GM21423 (cell line): Measurements from ENCODE around the gene PANK3.

Source experiments
- ATAC-seq: cut with Tn5 transposase; IDR thresholded peaks from one replicate; pipeline ENCODE4 v1.9.1; 2021; ENCODE audit warnings: mild to moderate bottlenecking, moderate library complexity; ENCODE audit not compliant: unreplicated experiment

PANK3 gene

GRCh38 chr5:168578538-168579487, at the start of gene PANK3:
Gene PANK3 (minus strand): TSS chr5:168579368. CDS start chr5:168579283, 85 bp downstream.
- peak; percentile 54 for ATAC-seq

GRCh38 chr5:168624850-168625364, 45.7 kb upstream of the PANK3 start:
- no peak for ATAC-seq

DNA sequence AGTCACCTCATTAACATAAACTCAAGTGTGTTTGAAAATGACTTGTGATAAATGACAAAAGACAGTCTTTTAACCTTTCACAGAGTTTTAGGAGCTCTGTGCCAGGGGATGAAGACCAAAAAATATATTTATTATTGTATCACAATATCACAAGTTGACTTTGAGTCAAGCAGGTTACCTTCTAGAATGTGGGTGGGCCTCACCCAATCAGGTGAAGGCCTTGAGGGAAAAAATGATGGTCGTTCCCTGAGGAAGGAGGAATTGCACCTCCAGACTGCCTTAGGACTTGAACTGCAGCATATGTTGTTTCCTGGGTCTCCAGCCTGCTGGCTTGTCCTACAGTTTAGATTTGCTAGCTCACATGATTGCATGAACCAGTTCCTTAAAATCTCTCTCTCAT, 41.6 kb upstream of the PANK3 start:
- ATAC-seq = no peak

DNA sequence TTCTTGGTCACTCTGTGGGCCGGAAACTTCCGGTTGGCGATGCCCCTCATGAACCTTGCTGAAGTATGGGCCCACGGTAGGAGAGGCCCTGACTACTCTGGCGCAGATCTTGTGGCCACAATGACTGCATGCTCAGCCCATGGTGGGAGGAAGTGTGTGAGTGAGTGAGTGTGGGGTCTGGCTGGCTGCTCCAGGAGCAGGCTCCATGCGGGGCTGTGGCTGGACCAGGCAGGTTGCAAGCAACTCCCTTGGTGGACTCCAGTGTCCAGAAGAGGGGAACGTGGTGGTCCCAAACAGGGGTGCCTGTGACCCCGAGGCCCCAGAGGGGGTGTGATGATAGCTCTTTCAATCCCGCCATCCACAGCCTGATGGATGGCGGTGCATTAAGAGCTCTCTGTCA, 35.5 kb upstream of the PANK3 start:
- ATAC-seq = no peak

- no peak for ATAC-seq
Measured at GRCh38 chr5:168613996-168614395, 34.8 kb upstream of the PANK3 start.

DNA sequence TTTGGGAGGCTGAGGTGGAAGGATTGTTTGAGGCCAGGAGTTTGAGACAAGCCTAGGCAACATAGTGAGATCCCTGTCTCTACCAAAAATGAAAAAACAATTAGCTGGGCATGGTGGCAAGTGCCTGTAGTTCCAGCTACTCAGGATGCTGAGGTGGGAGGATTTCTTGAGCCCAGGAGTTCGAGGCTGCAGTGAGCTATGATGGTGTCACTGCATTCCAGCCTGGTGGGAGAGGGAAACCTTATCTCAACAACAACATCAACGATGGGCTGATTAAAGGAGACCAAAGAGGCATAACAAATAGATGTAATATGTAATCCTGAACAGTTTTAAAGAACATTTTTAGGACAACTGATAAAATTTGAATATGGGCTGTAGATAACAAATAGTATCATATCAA, 34.2 kb upstream of the PANK3 start:
- no peak for ATAC-seq

DNA sequence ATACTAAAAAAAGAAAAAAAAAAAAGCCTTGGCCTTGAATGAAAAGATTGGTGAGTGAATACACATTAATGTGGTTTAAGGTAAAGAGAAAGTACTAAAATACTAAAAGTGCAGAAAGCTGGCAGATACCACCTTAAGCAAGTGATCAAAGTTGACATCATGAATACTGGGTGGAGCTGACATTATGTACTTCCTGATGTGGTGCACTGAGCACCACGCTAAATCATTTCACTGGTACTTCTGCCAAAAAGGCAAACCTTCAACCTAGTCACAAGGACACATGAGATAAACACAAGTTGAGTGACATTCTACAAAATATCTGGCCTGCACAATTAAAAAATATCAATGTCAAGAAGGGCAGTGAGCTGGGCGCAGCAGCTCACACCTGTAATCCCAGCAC, 33.8 kb upstream of the PANK3 start:
- no peak for ATAC-seq

GRCh38 chr5:168612123-168612522, 33.0 kb upstream of the PANK3 start:
- ATAC-seq = no peak

- no peak for ATAC-seq
Measured at GRCh38 chr5:168611165-168611564, 32.0 kb upstream of the PANK3 start.

- no peak for ATAC-seq
Measured at GRCh38 chr5:168609806-168610482, 30.8 kb upstream of the PANK3 start.

GRCh38 chr5:168608821-168609220, 29.7 kb upstream of the PANK3 start:
- no peak for ATAC-seq

GRCh38 chr5:168608386-168608785, 29.2 kb upstream of the PANK3 start:
- ATAC-seq = no peak

GRCh38 chr5:168607946-168608345, 28.8 kb upstream of the PANK3 start:
- ATAC-seq = peak; percentile 83

DNA sequence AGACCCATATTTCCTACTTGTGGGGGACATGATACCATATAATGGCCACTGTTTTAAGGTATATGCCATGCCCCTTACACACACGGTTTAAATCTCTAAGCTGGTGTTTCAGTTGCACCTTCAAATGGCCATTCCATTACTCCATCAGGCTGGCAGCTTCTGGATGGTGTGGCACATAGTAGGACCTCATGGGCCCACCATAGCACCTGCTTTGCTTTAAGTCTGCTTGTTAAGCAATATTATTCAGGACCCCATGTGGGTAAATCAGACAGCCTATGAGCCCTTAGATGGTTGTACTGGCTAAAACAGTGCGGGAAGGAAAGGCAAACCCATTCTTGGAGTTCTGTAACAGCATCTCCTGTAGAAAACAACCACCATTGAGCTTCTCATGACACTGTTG, 27.4 kb upstream of the PANK3 start:
- no peak for ATAC-seq

DNA sequence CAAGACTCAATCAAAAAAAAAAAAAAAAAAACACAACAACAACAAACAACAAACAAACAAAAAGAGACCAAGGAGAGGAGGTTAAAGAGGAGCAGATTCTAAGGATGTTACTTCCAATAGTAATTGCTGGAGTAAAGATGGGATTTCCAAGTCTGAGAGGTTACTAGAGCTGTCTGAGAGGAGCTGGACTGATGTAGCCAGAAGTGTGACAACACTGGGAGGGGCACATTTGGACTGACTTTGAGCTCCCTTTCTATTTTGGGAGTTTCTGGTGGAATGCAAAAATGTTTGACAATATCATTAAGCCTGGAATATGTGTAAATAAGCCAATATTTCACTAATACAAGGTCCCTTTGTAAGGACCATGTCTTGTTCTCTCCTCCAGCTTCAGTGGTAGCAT, 25.3 kb upstream of the PANK3 start:
- ATAC-seq = no peak

- ATAC-seq = no peak
Measured at GRCh38 chr5:168603746-168604145, 24.6 kb upstream of the PANK3 start.

- ATAC-seq = no peak
Measured at GRCh38 chr5:168602517-168602916, 23.3 kb upstream of the PANK3 start.

DNA sequence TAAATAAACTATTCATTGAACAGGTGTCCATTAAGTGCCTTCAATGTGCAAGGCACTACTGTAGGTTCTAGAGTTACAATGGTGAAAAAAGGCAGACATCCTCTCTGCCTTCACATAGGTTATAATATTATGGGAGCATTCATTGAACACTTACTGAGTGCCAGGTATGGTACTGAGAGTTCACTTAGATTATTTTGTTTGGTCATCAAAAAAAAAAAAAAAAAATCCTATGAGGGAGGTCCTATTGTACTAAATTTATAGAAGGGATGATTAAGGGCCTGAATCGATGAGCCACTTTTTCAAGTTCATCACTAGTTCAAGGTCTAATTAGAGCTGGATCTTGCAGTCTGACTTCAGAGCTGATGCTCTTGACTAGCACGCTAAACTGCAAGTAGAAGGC, 22.8 kb upstream of the PANK3 start:
- no peak for ATAC-seq

DNA sequence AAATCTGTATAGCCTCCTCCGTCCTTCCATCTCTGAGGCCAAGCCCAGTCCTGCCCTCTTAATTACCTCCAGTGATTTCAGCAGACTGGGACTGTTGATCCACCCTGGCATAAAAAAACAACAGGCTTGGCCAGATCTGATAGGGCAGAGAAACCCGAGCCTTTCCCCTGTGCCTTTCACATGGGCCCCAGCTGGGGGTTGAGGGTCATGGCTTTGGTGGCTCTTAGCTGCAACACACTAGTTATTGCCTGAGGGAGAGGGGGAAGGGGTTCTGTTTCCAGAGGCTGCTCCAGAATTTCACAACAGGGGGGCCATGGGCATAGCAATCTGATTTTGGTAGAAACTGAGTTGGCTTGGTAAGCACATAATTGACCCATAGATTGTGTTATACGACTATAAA, 21.2 kb upstream of the PANK3 start:
- no peak for ATAC-seq

DNA sequence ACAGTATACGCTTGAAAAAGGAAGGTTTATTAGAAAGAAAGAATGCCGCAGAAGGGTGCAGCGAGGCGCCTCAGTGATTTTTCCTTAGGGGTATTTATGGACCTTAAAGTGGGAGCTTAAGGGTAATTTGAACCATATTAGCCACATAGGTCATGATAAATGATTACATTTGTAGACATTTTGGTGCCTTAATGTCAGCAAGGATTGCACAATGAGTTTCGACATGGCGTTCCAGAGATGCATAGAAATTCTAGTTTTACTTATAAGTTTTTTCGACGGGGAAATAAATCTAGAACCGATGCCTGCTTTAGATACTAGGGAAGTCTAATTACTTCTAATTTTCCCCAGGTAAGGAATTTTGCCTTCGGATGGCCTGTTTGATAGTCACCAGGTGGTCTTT, 20.7 kb upstream of the PANK3 start:
- ATAC-seq = no peak

- ATAC-seq = no peak
Measured at GRCh38 chr5:168598639-168599038, 19.5 kb upstream of the PANK3 start.

- ATAC-seq = no peak
Measured at GRCh38 chr5:168596927-168597326, 17.8 kb upstream of the PANK3 start.
